HepG2 (cell line): ENCODE results near the gene TOMM22. TPM values are rescaled to one million over a fixed set of nuclear protein-coding genes. Genes with fewer than 3 reads are reported as not detected.
A peak's percentile ranks its signal among the peaks of the same experiment; 100 is the strongest.

Experiments
- ATRX ChIP-seq: sonication (generic); formaldehyde crosslinking; IDR thresholded peaks from 2 replicates; pipeline ENCODE4 v1.4.0; 2020; ENCODE audit warnings: missing genetic modification reagents, borderline replicate concordance
- EED ChIP-seq: sonication (generic); formaldehyde crosslinking; IDR thresholded peaks from 2 replicates; pipeline ENCODE4 v1.5.0; 2020; ENCODE audit warnings: mild to moderate bottlenecking, missing genetic modification reagents
- FLYWCH1 ChIP-seq: sonication (generic); formaldehyde crosslinking; IDR thresholded peaks from 2 replicates; pipeline ENCODE4 v1.8.1; 2023; ENCODE audit warnings: mild to moderate bottlenecking, missing genetic modification reagents
- FOXP1 ChIP-seq, 2 experiments: fragments of 450-650 bp in 1 of 2; IDR thresholded peaks; 2 replicates each; pipeline ENCODE4 v1.6.1; 2017 to 2018; ENCODE audit warnings: antibody characterized with exemption in 1 of 2
- KDM6A ChIP-seq: IDR thresholded peaks from 2 replicates; pipeline ENCODE4 v1.6.1; 2016; ENCODE audit warnings: low read depth
- LBX2 ChIP-seq: sonication (generic); formaldehyde crosslinking; IDR thresholded peaks from 2 replicates; pipeline ENCODE4 v1.5.0; 2020; ENCODE audit warnings: missing genetic modification reagents, mild to moderate bottlenecking, borderline replicate concordance
- NPAS2 ChIP-seq: sonication (generic); formaldehyde crosslinking; IDR thresholded peaks from 2 replicates; pipeline ENCODE4 v1.8.0; 2022; ENCODE audit warnings: mild to moderate bottlenecking, missing genetic modification reagents, borderline replicate concordance
- PHF20 ChIP-seq: sonication (generic); formaldehyde crosslinking; IDR thresholded peaks from 2 replicates; pipeline ENCODE4 v1.5.0; 2020; ENCODE audit warnings: mild to moderate bottlenecking, missing genetic modification reagents
- PLRG1 ChIP-seq: fragments of 450-650 bp; conservative IDR thresholded peaks from 2 replicates; pipeline ENCODE4 v1.6.1; 2016
- RAD51 ChIP-seq: fragments of 450-650 bp; IDR thresholded peaks from 2 replicates; pipeline ENCODE4 v1.6.1; 2016; ENCODE audit warnings: borderline replicate concordance
- TCF12 ChIP-seq, 2 experiments: fragments of 450-650 bp in 1 of 2; sonication (generic) in 1 of 2; formaldehyde crosslinking in 1 of 2; IDR thresholded peaks; 2 replicates each; pipeline versions ENCODE4 v1.6.1 to v1.8.0; 2017 to 2022; ENCODE audit warnings: antibody characterized with exemption in 1 of 2, mild to moderate bottlenecking in 1 of 2, missing genetic modification reagents in 1 of 2, moderate library complexity in 1 of 2
- TCF7L2 ChIP-seq: IDR thresholded peaks from 2 replicates; pipeline ENCODE4 v1.6.1; 2011; ENCODE audit warnings: mild to moderate bottlenecking, low read depth, low read length, moderate library complexity
- TMF1 ChIP-seq: sonication (generic); formaldehyde crosslinking; IDR thresholded peaks from 2 replicates; pipeline ENCODE4 v1.8.1; 2022; ENCODE audit warnings: low read depth, missing genetic modification reagents
- ZBTB20 ChIP-seq: sonication (generic); formaldehyde crosslinking; IDR thresholded peaks from 2 replicates; pipeline ENCODE4 v1.8.1; 2023; ENCODE audit warnings: missing genetic modification reagents, low read depth, mild to moderate bottlenecking, borderline replicate concordance
- ZNF274 ChIP-seq: sonication (generic); formaldehyde crosslinking; IDR thresholded peaks from 2 replicates; pipeline ENCODE4 v1.5.1; 2020; ENCODE audit warnings: mild to moderate bottlenecking, missing genetic modification reagents
- ZNF3 ChIP-seq: IDR thresholded peaks from 2 replicates; pipeline ENCODE4 v1.7.0; 2017; ENCODE audit warnings: inconsistent platforms
- ZSCAN29 ChIP-seq: sonication (generic); formaldehyde crosslinking; conservative IDR thresholded peaks from 2 replicates; pipeline ENCODE4 v1.4.0; 2020; ENCODE audit warnings: mild to moderate bottlenecking, missing genetic modification reagents
- polyA plus RNA-seq, 8 experiments: library from polyadenylated mRNA; depleted of rRNA in 3 of 8; stranded (reverse) in 7 of 8; unstranded in 1 of 8; fragments of >200 nt; fragmentation: Illumina TruSeq in 4 of 8; extraction: Trizol in 4 of 8; gene quantifications; 2 replicates each; pipeline versions ENCODE4 v1.2.1 to v1.2.3, GENCODE V29; 2011 to 2016; ENCODE audit warnings: low read depth in 4 of 8, missing spikeins in 1 of 8, mixed read lengths in 1 of 8; ENCODE audit not compliant: insufficient read depth in 1 of 8
- total RNA-seq, 5 experiments: library from RNA; depleted of rRNA; stranded (reverse); fragments of >200 nt; fragmentation: Illumina TruSeq; extraction: Trizol; gene quantifications; 2 replicates each; pipeline ENCODE4 v1.2.3, GENCODE V29; 2016; ENCODE audit warnings: low read depth in 1 of 5
- TF ChIP-seq, protein P1 (sequence below): sonication (generic); formaldehyde crosslinking; IDR thresholded peaks from 2 replicates; pipeline ENCODE4 v1.4.0; 2020; ENCODE audit warnings: mild to moderate bottlenecking, missing genetic modification reagents
- TF ChIP-seq, protein P2 (sequence below): sonication (generic); formaldehyde crosslinking; IDR thresholded peaks from 2 replicates; pipeline ENCODE4 v1.4.0; 2020; ENCODE audit warnings: missing genetic modification reagents, borderline replicate concordance
- TF ChIP-seq, protein P3 (sequence below): sonication (generic); formaldehyde crosslinking; IDR thresholded peaks from 2 replicates; pipeline ENCODE4 v1.4.0; 2020; ENCODE audit warnings: missing genetic modification reagents

The TOMM22 gene
- total and polyA plus RNA-seq, 2 of the 13 experiments (the other 11 are each of a cell fraction or from before 2014, with no cell fraction given) = 46.9 to 118 TPM

DNA sequence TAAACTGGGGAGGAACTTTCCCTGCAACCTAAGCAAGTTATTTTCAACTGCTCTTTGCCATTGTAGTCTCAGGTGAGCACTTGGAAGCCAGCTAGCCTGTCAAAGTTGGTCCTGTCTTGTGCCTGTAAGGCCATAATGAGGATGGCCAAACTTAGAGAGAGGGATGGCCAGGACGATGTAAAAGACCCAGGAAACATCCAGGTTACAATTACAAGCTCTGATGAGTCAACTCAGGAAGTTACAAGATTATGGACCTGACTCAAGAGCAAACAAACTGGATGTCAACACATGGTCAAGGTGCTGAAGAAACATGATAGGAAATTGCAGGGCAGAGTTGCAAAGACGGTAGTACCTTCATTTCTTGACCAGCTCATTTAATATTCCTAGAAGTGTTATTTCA, 25.6 kb downstream of the TOMM22 start (continued):
- TF ChIP-seq LBX2 (no peak), FLYWCH1 (CRISPR knock-in tag) (no peak), ZBTB20 (0 out of 2 replicates have a peak, but pooled peaks have one; percentile 24), TCF7L2 (no peak), ZNF274 (CRISPR knock-in tag) (no peak), FOXP1 (IDR thresholded peaks at IDR 0.05) (no peak), FOXP1 (CRISPR knock-in tag; IDR thresholded peaks at IDR 0.05) (peak; percentile 83), ZNF3 (no peak), PHF20 (CRISPR knock-in tag) (no peak), TCF12 (IDR thresholded peaks at IDR 0.05) (no peak), TCF12 (CRISPR knock-in tag; IDR thresholded peaks at IDR 0.05) (no peak), KDM6A (CRISPR knock-in tag) (no peak), TMF1 (CRISPR knock-in tag) (no peak), PLRG1 (no peak), ZSCAN29 (no peak), EED (no peak), ATRX (no peak), RAD51 (no peak), NPAS2 (CRISPR knock-in tag) (no peak)
- TF ChIP-seq, protein P1, sequence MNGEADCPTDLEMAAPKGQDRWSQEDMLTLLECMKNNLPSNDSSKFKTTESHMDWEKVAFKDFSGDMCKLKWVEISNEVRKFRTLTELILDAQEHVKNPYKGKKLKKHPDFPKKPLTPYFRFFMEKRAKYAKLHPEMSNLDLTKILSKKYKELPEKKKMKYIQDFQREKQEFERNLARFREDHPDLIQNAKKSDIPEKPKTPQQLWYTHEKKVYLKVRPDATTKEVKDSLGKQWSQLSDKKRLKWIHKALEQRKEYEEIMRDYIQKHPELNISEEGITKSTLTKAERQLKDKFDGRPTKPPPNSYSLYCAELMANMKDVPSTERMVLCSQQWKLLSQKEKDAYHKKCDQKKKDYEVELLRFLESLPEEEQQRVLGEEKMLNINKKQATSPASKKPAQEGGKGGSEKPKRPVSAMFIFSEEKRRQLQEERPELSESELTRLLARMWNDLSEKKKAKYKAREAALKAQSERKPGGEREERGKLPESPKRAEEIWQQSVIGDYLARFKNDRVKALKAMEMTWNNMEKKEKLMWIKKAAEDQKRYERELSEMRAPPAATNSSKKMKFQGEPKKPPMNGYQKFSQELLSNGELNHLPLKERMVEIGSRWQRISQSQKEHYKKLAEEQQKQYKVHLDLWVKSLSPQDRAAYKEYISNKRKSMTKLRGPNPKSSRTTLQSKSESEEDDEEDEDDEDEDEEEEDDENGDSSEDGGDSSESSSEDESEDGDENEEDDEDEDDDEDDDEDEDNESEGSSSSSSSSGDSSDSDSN (CRISPR knock-in tag) = 0 out of 2 replicates have a peak, but pooled peaks have one; percentile 20
- TF ChIP-seq, protein P2, sequence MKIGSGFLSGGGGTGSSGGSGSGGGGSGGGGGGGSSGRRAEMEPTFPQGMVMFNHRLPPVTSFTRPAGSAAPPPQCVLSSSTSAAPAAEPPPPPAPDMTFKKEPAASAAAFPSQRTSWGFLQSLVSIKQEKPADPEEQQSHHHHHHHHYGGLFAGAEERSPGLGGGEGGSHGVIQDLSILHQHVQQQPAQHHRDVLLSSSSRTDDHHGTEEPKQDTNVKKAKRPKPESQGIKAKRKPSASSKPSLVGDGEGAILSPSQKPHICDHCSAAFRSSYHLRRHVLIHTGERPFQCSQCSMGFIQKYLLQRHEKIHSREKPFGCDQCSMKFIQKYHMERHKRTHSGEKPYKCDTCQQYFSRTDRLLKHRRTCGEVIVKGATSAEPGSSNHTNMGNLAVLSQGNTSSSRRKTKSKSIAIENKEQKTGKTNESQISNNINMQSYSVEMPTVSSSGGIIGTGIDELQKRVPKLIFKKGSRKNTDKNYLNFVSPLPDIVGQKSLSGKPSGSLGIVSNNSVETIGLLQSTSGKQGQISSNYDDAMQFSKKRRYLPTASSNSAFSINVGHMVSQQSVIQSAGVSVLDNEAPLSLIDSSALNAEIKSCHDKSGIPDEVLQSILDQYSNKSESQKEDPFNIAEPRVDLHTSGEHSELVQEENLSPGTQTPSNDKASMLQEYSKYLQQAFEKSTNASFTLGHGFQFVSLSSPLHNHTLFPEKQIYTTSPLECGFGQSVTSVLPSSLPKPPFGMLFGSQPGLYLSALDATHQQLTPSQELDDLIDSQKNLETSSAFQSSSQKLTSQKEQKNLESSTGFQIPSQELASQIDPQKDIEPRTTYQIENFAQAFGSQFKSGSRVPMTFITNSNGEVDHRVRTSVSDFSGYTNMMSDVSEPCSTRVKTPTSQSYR = no peak
- TF ChIP-seq, protein P3, sequence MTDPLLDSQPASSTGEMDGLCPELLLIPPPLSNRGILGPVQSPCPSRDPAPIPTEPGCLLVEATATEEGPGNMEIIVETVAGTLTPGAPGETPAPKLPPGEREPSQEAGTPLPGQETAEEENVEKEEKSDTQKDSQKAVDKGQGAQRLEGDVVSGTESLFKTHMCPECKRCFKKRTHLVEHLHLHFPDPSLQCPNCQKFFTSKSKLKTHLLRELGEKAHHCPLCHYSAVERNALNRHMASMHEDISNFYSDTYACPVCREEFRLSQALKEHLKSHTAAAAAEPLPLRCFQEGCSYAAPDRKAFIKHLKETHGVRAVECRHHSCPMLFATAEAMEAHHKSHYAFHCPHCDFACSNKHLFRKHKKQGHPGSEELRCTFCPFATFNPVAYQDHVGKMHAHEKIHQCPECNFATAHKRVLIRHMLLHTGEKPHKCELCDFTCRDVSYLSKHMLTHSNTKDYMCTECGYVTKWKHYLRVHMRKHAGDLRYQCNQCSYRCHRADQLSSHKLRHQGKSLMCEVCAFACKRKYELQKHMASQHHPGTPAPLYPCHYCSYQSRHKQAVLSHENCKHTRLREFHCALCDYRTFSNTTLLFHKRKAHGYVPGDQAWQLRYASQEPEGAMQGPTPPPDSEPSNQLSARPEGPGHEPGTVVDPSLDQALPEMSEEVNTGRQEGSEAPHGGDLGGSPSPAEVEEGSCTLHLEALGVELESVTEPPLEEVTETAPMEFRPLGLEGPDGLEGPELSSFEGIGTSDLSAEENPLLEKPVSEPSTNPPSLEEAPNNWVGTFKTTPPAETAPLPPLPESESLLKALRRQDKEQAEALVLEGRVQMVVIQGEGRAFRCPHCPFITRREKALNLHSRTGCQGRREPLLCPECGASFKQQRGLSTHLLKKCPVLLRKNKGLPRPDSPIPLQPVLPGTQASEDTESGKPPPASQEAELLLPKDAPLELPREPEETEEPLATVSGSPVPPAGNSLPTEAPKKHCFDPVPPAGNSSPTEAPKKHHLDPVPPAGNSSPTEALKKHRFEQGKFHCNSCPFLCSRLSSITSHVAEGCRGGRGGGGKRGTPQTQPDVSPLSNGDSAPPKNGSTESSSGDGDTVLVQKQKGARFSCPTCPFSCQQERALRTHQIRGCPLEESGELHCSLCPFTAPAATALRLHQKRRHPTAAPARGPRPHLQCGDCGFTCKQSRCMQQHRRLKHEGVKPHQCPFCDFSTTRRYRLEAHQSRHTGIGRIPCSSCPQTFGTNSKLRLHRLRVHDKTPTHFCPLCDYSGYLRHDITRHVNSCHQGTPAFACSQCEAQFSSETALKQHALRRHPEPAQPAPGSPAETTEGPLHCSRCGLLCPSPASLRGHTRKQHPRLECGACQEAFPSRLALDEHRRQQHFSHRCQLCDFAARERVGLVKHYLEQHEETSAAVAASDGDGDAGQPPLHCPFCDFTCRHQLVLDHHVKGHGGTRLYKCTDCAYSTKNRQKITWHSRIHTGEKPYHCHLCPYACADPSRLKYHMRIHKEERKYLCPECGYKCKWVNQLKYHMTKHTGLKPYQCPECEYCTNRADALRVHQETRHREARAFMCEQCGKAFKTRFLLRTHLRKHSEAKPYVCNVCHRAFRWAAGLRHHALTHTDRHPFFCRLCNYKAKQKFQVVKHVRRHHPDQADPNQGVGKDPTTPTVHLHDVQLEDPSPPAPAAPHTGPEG (CRISPR knock-in tag) = no peak
